SK-N-SH (cell line): ENCODE measurements around the gene ABCC4. TPM values are rescaled to one million over a fixed set of nuclear protein-coding genes. Genes with fewer than 3 reads are reported as not detected.

Experiments used
- CTCF ChIA-PET: fragments of 300-600, 350-600 bp; formaldehyde crosslinking; extraction: SDS; loops from one replicate; lab custom pipeline; 2021; lab: Yijun Ruan, JAX
- POLR2A ChIA-PET: fragments of 350-600 bp; sonication (Branson Sonifier 250); formaldehyde crosslinking; extraction: SDS; loops from one replicate; lab custom pipeline; 2020; ENCODE audit warnings: antibody characterized with exemption, inconsistent platforms; lab: Yijun Ruan, JAX
- DNase-seq: peaks from one replicate; pipeline ENCODE4 v3.0.0; 2012
- H2AFZ ChIP-seq: fragments of 200-600 bp; sonication (generic); 2 replicates; pipeline ENCODE4 v1.8.1; 2016; ENCODE audit warnings: antibody characterized with exemption, mild to moderate bottlenecking, low read depth
- H3F3A ChIP-seq: fragments of 200-600 bp; sonication (generic); replicated peaks from 2 replicates; pipeline ENCODE3; 2016; ENCODE audit warnings: antibody characterized with exemption, mild to moderate bottlenecking; ENCODE audit not compliant: insufficient read depth
- H3K27ac ChIP-seq, 2 experiments: fragments of 200-500 bp in 1 of 2; fragments of 200-600 bp in 1 of 2; sonication (Bioruptor generic) in 1 of 2; sonication (generic), shearing (Covaris generic) in 1 of 2; 2 replicates each; pipeline versions ENCODE4 v1.5.1 to v1.6.1; 2014 to 2016; ENCODE audit warnings: low read depth in 2 of 2, inconsistent platforms in 1 of 2, low read length in 1 of 2, mild to moderate bottlenecking in 1 of 2, mixed read lengths in 1 of 2
- H3K27me3 ChIP-seq: fragments of 200-600 bp; sonication (generic), shearing (Covaris generic); 2 replicates; pipeline ENCODE4 v1.6.1; 2016; ENCODE audit warnings: mixed run types; ENCODE audit not compliant: insufficient read depth
- H3K36me3 ChIP-seq, 2 experiments: fragments of 200-500 bp in 1 of 2; fragments of 200-600 bp in 1 of 2; sonication (Bioruptor generic) in 1 of 2; sonication (generic) in 1 of 2; replicated peaks in 1 of 2; 2 replicates each; pipeline versions ENCODE3 to v1.5.1; 2014 to 2016; ENCODE audit warnings: low read length in 1 of 2, mild to moderate bottlenecking in 1 of 2; ENCODE audit not compliant: insufficient read depth in 2 of 2, control insufficient read depth in 1 of 2
- H3K4me1 ChIP-seq, 2 experiments: fragments of 200-500 bp in 1 of 2; fragments of 200-600 bp in 1 of 2; sonication (Bioruptor generic) in 1 of 2; sonication (generic), shearing (Covaris generic) in 1 of 2; 2 replicates each; pipeline versions ENCODE4 v1.5.1 to v1.6.1; 2014 to 2016; ENCODE audit warnings: low read depth in 1 of 2, low read length in 1 of 2, mixed run types in 1 of 2; ENCODE audit not compliant: insufficient read depth in 2 of 2, control insufficient read depth in 1 of 2
- H3K4me2 ChIP-seq: fragments of 200-600 bp; sonication (generic), shearing (Covaris generic); 2 replicates; pipeline ENCODE4 v1.6.1; 2017; ENCODE audit warnings: mixed run types
- H3K4me3 ChIP-seq, 2 experiments: fragments of 200-500 bp in 1 of 2; fragments of 200-600 bp in 1 of 2; sonication (Bioruptor generic) in 1 of 2; sonication (generic), shearing (Covaris generic) in 1 of 2; 2 replicates each; pipeline versions ENCODE4 v1.5.1 to v1.8.1; 2014 to 2016; ENCODE audit warnings: low read depth in 2 of 2, inconsistent platforms in 1 of 2, low read length in 1 of 2, mild to moderate bottlenecking in 1 of 2, mixed read lengths in 1 of 2, moderate library complexity in 1 of 2
- H3K79me2 ChIP-seq: fragments of 200-600 bp; sonication (generic); 2 replicates; pipeline ENCODE4 v1.8.1; 2017; ENCODE audit warnings: mild to moderate bottlenecking; ENCODE audit not compliant: insufficient read depth
- H3K9ac ChIP-seq: fragments of 200-600 bp; sonication (generic); 2 replicates; pipeline ENCODE4 v1.6.1; 2017; ENCODE audit warnings: mixed run types
- H3K9me2 ChIP-seq: fragments of 200-600 bp; sonication (generic); 2 replicates; pipeline ENCODE4 v1.6.1; 2017; ENCODE audit warnings: mixed run types
- H3K9me3 ChIP-seq: fragments of 200-600 bp; sonication (generic); 2 replicates; pipeline ENCODE4 v1.6.1; 2017; ENCODE audit warnings: mixed run types, mild to moderate bottlenecking, moderate library complexity
- H4K20me1 ChIP-seq: fragments of 200-600 bp; sonication (generic); 2 replicates; pipeline ENCODE4 v1.6.1; 2017; ENCODE audit warnings: mild to moderate bottlenecking, mixed run types; ENCODE audit not compliant: insufficient read depth
- CTCF ChIP-seq: fragments of 200-600 bp; sonication (generic); IDR thresholded peaks from 2 replicates; pipeline ENCODE4 v1.6.1; 2017; ENCODE audit warnings: antibody characterized with exemption, mild to moderate bottlenecking, moderate library complexity
- ELF1 ChIP-seq: IDR thresholded peaks from 2 replicates; pipeline ENCODE4 v1.4.0; 2012
- EP300 ChIP-seq, 2 experiments: IDR thresholded peaks; 2 replicates each; pipeline versions ENCODE4 v1.4.0 to v1.6.1; 2012; ENCODE audit warnings: borderline replicate concordance in 1 of 2, low read depth in 1 of 2, low read length in 1 of 2
- EZH2phosphoT487 ChIP-seq: fragments of 200-600 bp; sonication (generic); IDR thresholded peaks from 2 replicates; pipeline ENCODE4 v1.6.1; 2017; ENCODE audit warnings: low read depth, mixed run types, mild to moderate bottlenecking, antibody characterized with exemption, moderate library complexity, borderline replicate concordance
- FOSL2 ChIP-seq: IDR thresholded peaks from 2 replicates; pipeline ENCODE4 v1.4.0; 2012; ENCODE audit warnings: low read depth, mild to moderate bottlenecking, moderate library complexity, borderline replicate concordance
- FOXM1 ChIP-seq: IDR thresholded peaks from 2 replicates; pipeline ENCODE4 v1.4.0; 2012; ENCODE audit warnings: low read depth, mild to moderate bottlenecking
- GABPA ChIP-seq: IDR thresholded peaks from 2 replicates; pipeline ENCODE4 v1.4.0; 2012; ENCODE audit warnings: low read depth, mild to moderate bottlenecking
- IRF3 ChIP-seq: fragments of 150-350 bp; IDR thresholded peaks from 2 replicates; pipeline ENCODE4 v1.6.1; 2016; ENCODE audit warnings: mild to moderate bottlenecking, low read depth, low read length
- MAX ChIP-seq: IDR thresholded peaks from 2 replicates; pipeline ENCODE4 v1.4.0; 2012; ENCODE audit warnings: low read depth
- MXI1 ChIP-seq: IDR thresholded peaks from 2 replicates; pipeline ENCODE4 v1.6.1; 2012; ENCODE audit warnings: mild to moderate bottlenecking, low read depth, low read length, improper control_type of control experiment
- NFIC ChIP-seq: IDR thresholded peaks from 2 replicates; pipeline ENCODE4 v1.4.0; 2012; ENCODE audit warnings: borderline replicate concordance
- NRF1 ChIP-seq: IDR thresholded peaks from 2 replicates; pipeline ENCODE4 v1.6.1; 2012; ENCODE audit warnings: low read depth, mild to moderate bottlenecking, low read length
- POLR2AphosphoS5 ChIP-seq: IDR thresholded peaks from 2 replicates; pipeline ENCODE4 v1.6.1; 2012; ENCODE audit warnings: low read depth, low read length
- RAD21 ChIP-seq: IDR thresholded peaks from 2 replicates; pipeline ENCODE4 v1.6.1; 2012; ENCODE audit warnings: mild to moderate bottlenecking, low read length
- TAF1 ChIP-seq: IDR thresholded peaks from 2 replicates; pipeline ENCODE4 v1.6.1; 2012; ENCODE audit warnings: low read depth, mild to moderate bottlenecking, low read length, moderate library complexity, borderline replicate concordance
- TEAD4 ChIP-seq: IDR thresholded peaks from 2 replicates; pipeline ENCODE4 v1.4.0; 2012; ENCODE audit warnings: mild to moderate bottlenecking, borderline replicate concordance; ENCODE audit not compliant: insufficient read depth
- YY1 ChIP-seq: IDR thresholded peaks from 2 replicates; pipeline ENCODE4 v1.4.0; 2012; ENCODE audit warnings: low read depth, mild to moderate bottlenecking
- WGBS: methylation state at CpG from one replicate; pipeline ENCODE4 v1.1.6; 2017; ENCODE audit warnings: low lambda C conversion rate; 5-methylcytosine and 5-hydroxymethylcytosine counted together
- polyA plus RNA-seq, 3 experiments: library from polyadenylated mRNA; depleted of rRNA; stranded (reverse); fragments of >200 nt; gene quantifications; 2 replicates each; pipeline ENCODE4 v1.2.3, GENCODE V29; 2012
- TF ChIP-seq, protein P1 (sequence below): IDR thresholded peaks from 2 replicates; pipeline ENCODE4 v1.4.0; 2012; ENCODE audit warnings: low read depth, borderline replicate concordance

ABCC4 gene
- polyA plus RNA-seq, 1 of the 3 experiments (the other 2 are of a cell fraction) = 7.8 TPM

GRCh38 chr13:95188128-95188527 lies 113.1 kb downstream of the ABCC4 start:
- Histone ChIP-seq H3K4me2 (no peak overlapping the region), H2AFZ (no peak overlapping the region), H4K20me1 (no peaks in the 10 kb centered on the region), H3K79me2 (no peaks in the 10 kb centered on the region), H3K27me3 (no peaks in the 10 kb centered on the region), H3K9me2 (no peaks in the 10 kb centered on the region), H3K36me3 (peaks cover 3 to 13% of the 10 kb centered on the region in 2 experiments), H3K4me1 (no peaks in the 10 kb centered on the region; a peak in 1 of 4 replicates), H3K9ac (no peak overlapping the region), H3F3A (no peaks in the 10 kb centered on the region), H3K9me3 (no peaks in the 10 kb centered on the region), H3K4me3 (no peak overlapping the region), H3K27ac (no peak overlapping the region)
- ChIA-PET POLR2A (no interaction called here), CTCF (interaction anchor here (1.1 to 8.6 kb wide), 11 partner anchors 9 to 263 kb away, joined by 3 to 465 read pairs (median 8); partner anchors contain the start of gene ABCC4)
- 86% methylated on average over 7 of the region's 7 CpGs for WGBS
- TF ChIP-seq FOSL2 = no peak
- no peak for TF ChIP-seq MAX
- TF ChIP-seq IRF3 = no peak
- TF ChIP-seq NRF1 = no peak
- TF ChIP-seq POLR2AphosphoS5 = no peak
- no peak for TF ChIP-seq TEAD4
- TF ChIP-seq ELF1 = no peak
- TF ChIP-seq NFIC = no peak
- TF ChIP-seq EZH2phosphoT487 = no peak
- TF ChIP-seq MXI1 = no peak
- TF ChIP-seq GABPA = no peak
- no peak for TF ChIP-seq FOXM1
- TF ChIP-seq YY1 = no peak
- no peak for TF ChIP-seq EP300 (IDR thresholded peaks at IDR 0.05; ENCODE audit: borderline replicate concordance in 1 of 2, low read depth in 1 of 2, low read length in 1 of 2)
- TF ChIP-seq TAF1 = no peak
- TF ChIP-seq, protein P1, sequence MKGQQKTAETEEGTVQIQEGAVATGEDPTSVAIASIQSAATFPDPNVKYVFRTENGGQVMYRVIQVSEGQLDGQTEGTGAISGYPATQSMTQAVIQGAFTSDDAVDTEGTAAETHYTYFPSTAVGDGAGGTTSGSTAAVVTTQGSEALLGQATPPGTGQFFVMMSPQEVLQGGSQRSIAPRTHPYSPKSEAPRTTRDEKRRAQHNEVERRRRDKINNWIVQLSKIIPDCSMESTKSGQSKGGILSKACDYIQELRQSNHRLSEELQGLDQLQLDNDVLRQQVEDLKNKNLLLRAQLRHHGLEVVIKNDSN = no peak
- no peak for TF ChIP-seq RAD21
- TF ChIP-seq CTCF = no peak
- DNase-seq = no peak
